Mesodermal cell (in vitro differentiated cells): Measurements from ENCODE around the gene C9orf153.

Experiments
- H3K27ac ChIP-seq: 2 replicates; pipeline ENCODE4 v1.7.0; 2013; ENCODE audit warnings: mild to moderate bottlenecking, low read depth, low read length, moderate library complexity; ENCODE audit not compliant: severe bottlenecking
- H3K36me3 ChIP-seq: 2 replicates; pipeline ENCODE4 v1.7.1; 2013; ENCODE audit warnings: mild to moderate bottlenecking, low read length, moderate library complexity; ENCODE audit not compliant: control insufficient read depth, insufficient read depth
- H3K4me1 ChIP-seq: one replicate; pipeline ENCODE4 v1.7.1; 2013; ENCODE audit warnings: mild to moderate bottlenecking, low read length; ENCODE audit not compliant: insufficient read depth, control insufficient read depth, poor library complexity, severe bottlenecking
- H3K4me3 ChIP-seq: 2 replicates; pipeline ENCODE4 v1.7.0; 2013; ENCODE audit warnings: low read length, control low read depth, mild to moderate bottlenecking; ENCODE audit not compliant: insufficient read depth, poor library complexity, severe bottlenecking; ENCODE audit errors: extremely low read depth
- H3K9me3 ChIP-seq: 2 replicates; pipeline ENCODE4 v1.7.1; 2013; ENCODE audit warnings: mild to moderate bottlenecking, low read length, moderate library complexity; ENCODE audit not compliant: control insufficient read depth
- WGBS, 2 experiments: methylation state at CpG; one replicate each; pipeline ENCODE4 v1.1.5; 2013; ENCODE audit warnings: missing lambda C conversion rate in 2 of 2; ENCODE audit not compliant: insufficient coverage in 2 of 2; 5-methylcytosine and 5-hydroxymethylcytosine counted together

The C9orf153 gene

DNA sequence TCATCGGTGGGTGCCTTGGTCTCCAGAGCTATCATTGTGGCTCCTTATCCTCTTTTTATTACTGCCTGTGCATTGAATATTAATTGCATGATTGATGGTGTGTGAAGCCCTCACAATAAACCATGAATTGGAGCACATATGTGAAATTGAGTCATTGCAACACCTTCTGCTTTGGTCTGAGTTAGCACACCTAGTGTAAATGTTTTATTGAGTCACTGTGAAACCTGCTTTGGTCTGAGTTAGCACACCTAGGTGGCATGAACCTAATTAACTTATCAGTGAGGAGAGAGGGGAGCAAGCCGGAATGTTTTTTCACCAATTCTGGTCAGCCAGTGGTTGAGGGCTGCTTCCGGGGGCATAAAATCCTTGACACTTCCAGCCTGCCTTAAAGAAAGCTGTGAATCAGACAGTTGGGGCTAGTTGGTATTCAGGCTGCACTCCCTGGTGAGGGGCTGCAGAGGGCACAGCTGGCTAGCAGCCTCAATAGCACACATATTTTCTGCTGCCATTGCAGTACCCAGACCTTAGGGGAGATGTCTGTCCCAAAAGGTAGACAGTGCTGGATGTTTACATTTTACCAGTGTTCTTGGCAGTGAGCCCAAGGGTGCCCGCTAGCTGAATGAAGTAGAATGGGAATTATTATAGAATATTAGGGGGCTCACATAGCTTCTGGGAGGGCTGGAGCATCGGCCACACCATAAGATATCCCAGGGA lies 83.6 kb downstream of the C9orf153 start:
- H3K4me3 ChIP-seq: no peak overlapping the region
- H3K27ac ChIP-seq: no peak overlapping the region
- no peaks in the 10 kb centered on the region for H3K4me1 ChIP-seq
- H3K9me3 ChIP-seq: no peaks in the 10 kb centered on the region
- no peaks in the 10 kb centered on the region for H3K36me3 ChIP-seq
- 75 to 93% methylated on average over 2 to 3 of the region's 5 CpGs for WGBS, 2 experiments

DNA sequence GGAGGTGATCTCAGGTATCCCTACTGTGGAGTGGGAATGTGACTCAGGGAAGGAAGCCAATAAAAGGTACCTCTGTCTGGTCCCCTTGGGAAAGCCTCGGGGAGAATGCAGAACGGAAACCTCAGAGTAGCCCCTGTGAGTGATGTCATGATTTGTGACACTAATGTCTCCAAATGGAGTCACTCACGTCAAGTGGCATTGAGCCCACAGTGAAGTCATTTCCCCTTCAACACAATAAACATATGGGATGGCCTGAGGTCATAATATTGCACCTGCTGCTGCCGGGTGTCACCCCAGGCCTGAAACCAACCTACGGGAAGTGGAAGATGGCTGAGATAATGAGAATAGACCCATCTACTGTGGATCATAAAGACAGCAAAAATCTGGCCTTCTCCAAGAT lies 84.2 kb downstream of the C9orf153 start:
- Histone ChIP-seq H3K4me3 (no peak overlapping the region), H3K27ac (no peak overlapping the region), H3K36me3 (no peaks in the 10 kb centered on the region), H3K9me3 (no peaks in the 10 kb centered on the region), H3K4me1 (no peaks in the 10 kb centered on the region)
- WGBS, 2 experiments: 89 to 95% methylated on average over 3 to 4 of the region's 5 CpGs
